ENCODE results near the gene RIPPLY3.

DNA sequence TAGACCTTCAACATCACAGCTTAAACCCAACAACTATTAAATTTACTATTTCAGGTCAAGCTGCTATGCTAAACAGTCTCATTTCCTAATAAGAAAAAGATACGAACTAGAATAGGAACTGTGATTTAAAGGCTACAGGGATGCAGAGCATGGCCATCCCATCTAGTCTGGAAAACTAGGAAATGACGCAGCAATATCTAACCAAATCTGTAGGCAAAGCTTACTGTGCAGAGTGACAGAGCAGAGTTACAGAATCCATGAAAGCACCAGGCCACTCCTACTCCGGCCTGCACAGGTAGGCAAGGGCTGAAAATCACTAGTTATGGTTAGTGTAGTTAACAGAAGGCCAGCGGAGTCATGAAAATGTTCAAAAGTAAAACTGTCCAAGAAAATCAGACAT is 42.1 kb upstream of the RIPPLY3 start:
- TF ChIP-seq, protein P1, sequence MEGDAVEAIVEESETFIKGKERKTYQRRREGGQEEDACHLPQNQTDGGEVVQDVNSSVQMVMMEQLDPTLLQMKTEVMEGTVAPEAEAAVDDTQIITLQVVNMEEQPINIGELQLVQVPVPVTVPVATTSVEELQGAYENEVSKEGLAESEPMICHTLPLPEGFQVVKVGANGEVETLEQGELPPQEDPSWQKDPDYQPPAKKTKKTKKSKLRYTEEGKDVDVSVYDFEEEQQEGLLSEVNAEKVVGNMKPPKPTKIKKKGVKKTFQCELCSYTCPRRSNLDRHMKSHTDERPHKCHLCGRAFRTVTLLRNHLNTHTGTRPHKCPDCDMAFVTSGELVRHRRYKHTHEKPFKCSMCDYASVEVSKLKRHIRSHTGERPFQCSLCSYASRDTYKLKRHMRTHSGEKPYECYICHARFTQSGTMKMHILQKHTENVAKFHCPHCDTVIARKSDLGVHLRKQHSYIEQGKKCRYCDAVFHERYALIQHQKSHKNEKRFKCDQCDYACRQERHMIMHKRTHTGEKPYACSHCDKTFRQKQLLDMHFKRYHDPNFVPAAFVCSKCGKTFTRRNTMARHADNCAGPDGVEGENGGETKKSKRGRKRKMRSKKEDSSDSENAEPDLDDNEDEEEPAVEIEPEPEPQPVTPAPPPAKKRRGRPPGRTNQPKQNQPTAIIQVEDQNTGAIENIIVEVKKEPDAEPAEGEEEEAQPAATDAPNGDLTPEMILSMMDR (CRISPR knock-in tag; IDR thresholded peaks at IDR 0.05), result no peak
- TF ChIP-seq MIER3 (CRISPR knock-in tag; IDR thresholded peaks at IDR 0.05; ENCODE audit: borderline replicate concordance), result no peak
- TF ChIP-seq ZNF318 (CRISPR knock-in tag; IDR thresholded peaks at IDR 0.05), result no peak
- TF ChIP-seq SATB2 (CRISPR knock-in tag; IDR thresholded peaks at IDR 0.05), result no peak
- TF ChIP-seq RFX3 (CRISPR knock-in tag; IDR thresholded peaks at IDR 0.05), result no peak

All from HepG2 (cell line).